Activated naive CD8-positive, alpha-beta T cell (primary cell): ENCODE results near the gene H2AZ2.
"Not testable (repeated sequence)": the region's sequence is repeated elsewhere in the genome, so short reads cannot be mapped to it uniquely, and the experiment has no call there.

Source experiments
- H3K27ac Mint-ChIP-seq: one replicate; pipeline ENCODE4 v1.8.0; 2021; ENCODE audit warnings: mixed read lengths
- H3K27me3 Mint-ChIP-seq: one replicate; pipeline ENCODE4 v1.8.0; 2021; ENCODE audit warnings: mixed read lengths
- H3K36me3 Mint-ChIP-seq: one replicate; pipeline ENCODE4 v1.8.0; 2021; ENCODE audit warnings: mixed read lengths
- H3K4me1 Mint-ChIP-seq: one replicate; pipeline ENCODE4 v1.8.0; 2021; ENCODE audit warnings: low read depth, mixed read lengths
- H3K4me3 Mint-ChIP-seq: one replicate; pipeline ENCODE4 v1.8.0; 2021; ENCODE audit warnings: mild to moderate bottlenecking, mixed read lengths
- H3K9me3 Mint-ChIP-seq: one replicate; pipeline ENCODE4 v1.8.0; 2021; ENCODE audit warnings: low read depth, mixed read lengths

Gene H2AZ2

GRCh38 chr7:44881066-44881600, 33.2 kb upstream of the H2AZ2 start:
- Mint-ChIP-seq H3K27me3 (no peaks in the 10 kb centered on the region), H3K27ac (no peak overlapping the region), H3K4me3 (peak overlapping the region; percentile 60), H3K9me3 (peaks cover 3% of the 10 kb centered on the region), H3K4me1 (peaks cover 43% of the 10 kb centered on the region), H3K36me3 (peaks cover 24% of the 10 kb centered on the region)

GRCh38 chr7:44880317-44881018, 32.6 kb upstream of the H2AZ2 start:
- H3K27me3 Mint-ChIP-seq, result no peaks in the 10 kb centered on the region
- H3K36me3 Mint-ChIP-seq, result peaks cover 24% of the 10 kb centered on the region
- H3K4me3 Mint-ChIP-seq, result peak overlapping the region; percentile 77
- H3K9me3 Mint-ChIP-seq, result peaks cover 3% of the 10 kb centered on the region
- H3K4me1 Mint-ChIP-seq, result peaks cover 38% of the 10 kb centered on the region
- peak overlapping the region; percentile 75 for H3K27ac Mint-ChIP-seq

- Mint-ChIP-seq H3K36me3 (peaks cover 15% of the 10 kb centered on the region), H3K27me3 (no peaks in the 10 kb centered on the region), H3K27ac (no peak overlapping the region), H3K9me3 (peaks cover 3% of the 10 kb centered on the region), H3K4me1 (peaks cover 18% of the 10 kb centered on the region), H3K4me3 (no peak overlapping the region)
Measured at GRCh38 chr7:44876393-44876792, 28.5 kb upstream of the H2AZ2 start.

- H3K27ac Mint-ChIP-seq, result no peak overlapping the region
- H3K4me1 Mint-ChIP-seq, result peaks cover 9% of the 10 kb centered on the region
- no peaks in the 10 kb centered on the region for H3K27me3 Mint-ChIP-seq
- no peak overlapping the region for H3K4me3 Mint-ChIP-seq
- peaks cover 10% of the 10 kb centered on the region for H3K36me3 Mint-ChIP-seq
- no peaks in the 10 kb centered on the region for H3K9me3 Mint-ChIP-seq
Measured at GRCh38 chr7:44875241-44875640, 27.4 kb upstream of the H2AZ2 start.

- Mint-ChIP-seq H3K4me3 (no peak overlapping the region), H3K27me3 (no peaks in the 10 kb centered on the region), H3K9me3 (no peaks in the 10 kb centered on the region), H3K36me3 (peaks cover 3% of the 10 kb centered on the region), H3K27ac (no peak overlapping the region), H3K4me1 (peaks cover 2% of the 10 kb centered on the region)
Measured at GRCh38 chr7:44872787-44873186, 24.9 kb upstream of the H2AZ2 start.

- H3K27me3 Mint-ChIP-seq, H3K4me3 Mint-ChIP-seq, H3K36me3 Mint-ChIP-seq, H3K4me1 Mint-ChIP-seq, H3K9me3 Mint-ChIP-seq, H3K27ac Mint-ChIP-seq: not testable (repeated sequence)
Measured at GRCh38 chr7:44871918-44872317, 24.0 kb upstream of the H2AZ2 start.

GRCh38 chr7:44870780-44871179, 22.9 kb upstream of the H2AZ2 start:
- not testable (repeated sequence) for H3K27ac Mint-ChIP-seq, H3K36me3 Mint-ChIP-seq, H3K27me3 Mint-ChIP-seq, H3K4me3 Mint-ChIP-seq, H3K4me1 Mint-ChIP-seq, H3K9me3 Mint-ChIP-seq

GRCh38 chr7:44870336-44870735, 22.4 kb upstream of the H2AZ2 start:
- H3K27me3 Mint-ChIP-seq, H3K27ac Mint-ChIP-seq, H3K36me3 Mint-ChIP-seq, H3K4me1 Mint-ChIP-seq, H3K4me3 Mint-ChIP-seq, H3K9me3 Mint-ChIP-seq: not testable (repeated sequence)

- no peak overlapping the region for H3K27ac Mint-ChIP-seq
- no peak overlapping the region for H3K4me3 Mint-ChIP-seq
- no peaks in the 10 kb centered on the region for H3K36me3 Mint-ChIP-seq
- no peaks in the 10 kb centered on the region for H3K27me3 Mint-ChIP-seq
- no peaks in the 10 kb centered on the region for H3K9me3 Mint-ChIP-seq
- peaks cover 6% of the 10 kb centered on the region for H3K4me1 Mint-ChIP-seq
Measured at GRCh38 chr7:44867073-44867995, 19.4 kb upstream of the H2AZ2 start.

GRCh38 chr7:44861949-44862348, 14.1 kb upstream of the H2AZ2 start:
- H3K4me3 Mint-ChIP-seq, H3K36me3 Mint-ChIP-seq, H3K27me3 Mint-ChIP-seq, H3K9me3 Mint-ChIP-seq, H3K27ac Mint-ChIP-seq, H3K4me1 Mint-ChIP-seq: not testable (repeated sequence)

GRCh38 chr7:44858161-44858560, 10.3 kb upstream of the H2AZ2 start:
- Mint-ChIP-seq H3K36me3 (no peaks in the 10 kb centered on the region), H3K4me3 (peak overlapping the region; percentile 17), H3K27ac (peak overlapping the region; percentile 10), H3K27me3 (no peaks in the 10 kb centered on the region), H3K9me3 (no peaks in the 10 kb centered on the region), H3K4me1 (peaks cover 16% of the 10 kb centered on the region)

- peaks cover 18% of the 10 kb centered on the region for H3K4me1 Mint-ChIP-seq
- H3K36me3 Mint-ChIP-seq, result no peaks in the 10 kb centered on the region
- no peak overlapping the region for H3K27ac Mint-ChIP-seq
- no peaks in the 10 kb centered on the region for H3K9me3 Mint-ChIP-seq
- H3K4me3 Mint-ChIP-seq, result no peak overlapping the region
- H3K27me3 Mint-ChIP-seq, result no peaks in the 10 kb centered on the region
Measured at GRCh38 chr7:44854644-44855364, 6.9 kb upstream of the H2AZ2 start.

GRCh38 chr7:44853391-44853790, 5.5 kb upstream of the H2AZ2 start:
- Mint-ChIP-seq H3K27me3 (no peaks in the 10 kb centered on the region), H3K4me1 (peaks cover 20% of the 10 kb centered on the region)

GRCh38 chr7:44852590-44852989, 4.7 kb upstream of the H2AZ2 start:
- H3K36me3 Mint-ChIP-seq, result no peaks in the 10 kb centered on the region
- no peak overlapping the region for H3K4me3 Mint-ChIP-seq
- H3K27me3 Mint-ChIP-seq, result no peaks in the 10 kb centered on the region
- H3K9me3 Mint-ChIP-seq, result no peaks in the 10 kb centered on the region
- H3K4me1 Mint-ChIP-seq, result peaks cover 14% of the 10 kb centered on the region
- H3K27ac Mint-ChIP-seq, result no peak overlapping the region

More at GRCh38 chr7:44853391-44853790, 5.5 kb upstream of the H2AZ2 start:
- H3K4me3 Mint-ChIP-seq, result no peak overlapping the region
- no peak overlapping the region for H3K27ac Mint-ChIP-seq
- H3K9me3 Mint-ChIP-seq, result no peaks in the 10 kb centered on the region
- no peaks in the 10 kb centered on the region for H3K36me3 Mint-ChIP-seq
